HCT116 (cell line): Measurements from ENCODE around the gene USP9X. TPM values are rescaled to one million over a fixed set of nuclear protein-coding genes. Genes with fewer than 3 reads are reported as not detected.

Experiments used
- ATAC-seq: fragments of 200-7000 bp; cut with Tn5 transposase; 2 replicates; pipeline ENCODE4 v1.9.1; 2020; ENCODE audit warnings: mild to moderate bottlenecking, moderate library complexity
- BruUV-seq: library from RNA; stranded (reverse); fragments of 400-500 nt; replicated peaks from 2 replicates; lab custom pipeline; 2021; lab: Mats Ljungman, UMichigan
- CTCF ChIA-PET: fragments of 300-600 bp; sonication (Branson Sonifier 250); formaldehyde crosslinking; loops from one replicate; lab custom pipeline; 2021; ENCODE audit warnings: antibody characterized with exemption; lab: Charles Lee
- POLR2A ChIA-PET: fragments of 300-600, 350-600 bp; sonication (Branson Sonifier 250); formaldehyde crosslinking; loops from one replicate; lab custom pipeline; 2021; ENCODE audit warnings: antibody characterized with exemption; lab: Charles Lee
- RAD21 ChIA-PET, 2 experiments: fragments of 300-600 bp; sonication (Branson Sonifier 250); formaldehyde crosslinking; loops; one replicate each; lab custom pipeline; 2023; ENCODE audit warnings: low total read pairs in 2 of 2; ENCODE audit not compliant: uncharacterized antibody in 2 of 2, unreplicated experiment in 2 of 2, low non-redundant PET in 1 of 2; lab: Charles Lee
- DNase-seq: peaks from one replicate; pipeline ENCODE4 v3.0.0-alpha.2; 2010; ENCODE audit warnings: low read depth, low spot score
- H2AFZ ChIP-seq: fragments of 200-600 bp; shearing (Covaris generic), sonication (generic); 2 replicates; pipeline ENCODE4 v1.6.1; 2017; ENCODE audit warnings: low read depth, mixed run types, mixed read lengths, antibody characterized with exemption, low read length; ENCODE audit not compliant: poor library complexity, severe bottlenecking
- H3K27ac ChIP-seq: 2 replicates; pipeline ENCODE4 v1.5.1; 2012; ENCODE audit warnings: low read depth, low read length
- H3K27me3 ChIP-seq: fragments of 200-600 bp; sonication (generic); 2 replicates; pipeline ENCODE4 v1.6.1; 2016; ENCODE audit warnings: mixed run types, low read length, mixed read lengths; ENCODE audit not compliant: insufficient read depth
- H3K36me3 ChIP-seq, 2 experiments: fragments of 200-500 bp in 1 of 2; fragments of 200-600 bp in 1 of 2; sonication (Bioruptor generic) in 1 of 2; sonication (generic) in 1 of 2; 2 replicates each; pipeline versions ENCODE4 v1.5.1 to v1.6.1; 2014 to 2016; ENCODE audit warnings: low read length in 2 of 2, inconsistent platforms in 1 of 2, mixed read lengths in 1 of 2, mixed run types in 1 of 2; ENCODE audit not compliant: insufficient read depth in 2 of 2, control insufficient read depth in 1 of 2
- H3K4me1 ChIP-seq, 2 experiments: fragments of 200-600 bp in 1 of 2; sonication (generic) in 1 of 2; 2 replicates each; pipeline versions ENCODE4 v1.5.1 to v1.6.1; 2012 to 2017; ENCODE audit warnings: low read length in 2 of 2, inconsistent platforms in 1 of 2, mild to moderate bottlenecking in 1 of 2, mixed read lengths in 1 of 2, mixed run types in 1 of 2, moderate library complexity in 1 of 2; ENCODE audit not compliant: insufficient read depth in 2 of 2, control insufficient read depth in 1 of 2
- H3K4me2 ChIP-seq: fragments of 200-600 bp; sonication (generic); 2 replicates; pipeline ENCODE4 v1.6.1; 2017; ENCODE audit warnings: mixed run types, low read length, mixed read lengths
- H3K4me3 ChIP-seq, 2 experiments: fragments of 200-600 bp in 1 of 2; sonication (generic) in 1 of 2; replicated peaks in 1 of 2; 2 replicates each; pipeline ENCODE4 v1.5.1; 2011 to 2016; ENCODE audit warnings: low read length in 2 of 2, control low read depth in 1 of 2, low read depth in 1 of 2, mild to moderate bottlenecking in 1 of 2, mixed read lengths in 1 of 2, mixed run types in 1 of 2
- H3K79me2 ChIP-seq: fragments of 200-600 bp; sonication (generic); 2 replicates; pipeline ENCODE4 v1.6.1; 2017; ENCODE audit warnings: mild to moderate bottlenecking, mixed run types, low read length, moderate library complexity, mixed read lengths; ENCODE audit not compliant: insufficient read depth
- H3K9ac ChIP-seq: fragments of 200-600 bp; sonication (generic); 2 replicates; pipeline ENCODE4 v1.6.1; 2016; ENCODE audit warnings: low read length, mixed read lengths
- H3K9me2 ChIP-seq: fragments of 200-600 bp; sonication (generic), shearing (Covaris generic); 2 replicates; pipeline ENCODE4 v1.6.1; 2017; ENCODE audit warnings: mixed run types, mild to moderate bottlenecking, moderate library complexity; ENCODE audit not compliant: insufficient read depth
- H3K9me3 ChIP-seq, 2 experiments: fragments of 200-500 bp in 1 of 2; fragments of 200-600 bp in 1 of 2; sonication (Bioruptor generic) in 1 of 2; sonication (generic) in 1 of 2; 2 replicates each; pipeline ENCODE4 v1.6.1; 2014 to 2017; ENCODE audit warnings: low read length in 2 of 2, mixed read lengths in 2 of 2, inconsistent platforms in 1 of 2, low read depth in 1 of 2, mild to moderate bottlenecking in 1 of 2, mixed run types in 1 of 2, moderate library complexity in 1 of 2; ENCODE audit not compliant: control insufficient read depth in 1 of 2, insufficient read depth in 1 of 2
- H4K20me1 ChIP-seq: fragments of 200-600 bp; sonication (generic), shearing (Covaris generic); 2 replicates; pipeline ENCODE4 v1.6.1; 2017; ENCODE audit warnings: mixed run types, mild to moderate bottlenecking, moderate library complexity; ENCODE audit not compliant: insufficient read depth
- EGR1 ChIP-seq: IDR thresholded peaks from 2 replicates; pipeline ENCODE4 v1.6.1; 2012; ENCODE audit warnings: low read depth
- ELF1 ChIP-seq: IDR thresholded peaks from 2 replicates; pipeline ENCODE4 v1.6.1; 2012; ENCODE audit warnings: low read depth, borderline replicate concordance
- EZH2 ChIP-seq: fragments of 200-600 bp; sonication (generic); IDR thresholded peaks from 2 replicates; pipeline ENCODE4 v1.6.1; 2017; ENCODE audit warnings: antibody characterized with exemption, mixed run types
- EZH2phosphoT487 ChIP-seq: fragments of 200-600 bp; IDR thresholded peaks from 2 replicates; pipeline ENCODE4 v1.6.1; 2018; ENCODE audit warnings: antibody characterized with exemption, borderline replicate concordance
- FOSL1 ChIP-seq: IDR thresholded peaks from 2 replicates; pipeline ENCODE4 v1.6.1; 2012; ENCODE audit warnings: low read depth
- JUND ChIP-seq: IDR thresholded peaks from 2 replicates; pipeline ENCODE4 v1.6.1; 2012
- POLR2A ChIP-seq: IDR thresholded peaks from 2 replicates; pipeline ENCODE4 v1.7.0; 2011; ENCODE audit warnings: borderline replicate concordance; ENCODE audit not compliant: insufficient read depth, insufficient read length; ENCODE audit errors: extremely low read depth
- POLR2AphosphoS5 ChIP-seq: IDR thresholded peaks from 2 replicates; pipeline ENCODE4 v1.6.1; 2011; ENCODE audit warnings: mild to moderate bottlenecking, low read depth, low read length, moderate library complexity
- RAD21 ChIP-seq: IDR thresholded peaks from 2 replicates; pipeline ENCODE4 v1.6.1; 2012; ENCODE audit warnings: low read depth, mild to moderate bottlenecking
- SIN3A ChIP-seq: IDR thresholded peaks from 2 replicates; pipeline ENCODE4 v1.6.1; 2012; ENCODE audit warnings: low read depth
- SP1 ChIP-seq: IDR thresholded peaks from 2 replicates; pipeline ENCODE4 v1.6.1; 2012; ENCODE audit warnings: low read depth
- SRF ChIP-seq: IDR thresholded peaks from 2 replicates; pipeline ENCODE4 v1.6.1; 2012; ENCODE audit warnings: low read depth
- TCF7L2 ChIP-seq: IDR thresholded peaks from 2 replicates; pipeline ENCODE4 v1.7.0; 2011; ENCODE audit warnings: borderline replicate concordance, inconsistent platforms; ENCODE audit not compliant: insufficient read depth, insufficient read length; ENCODE audit errors: extremely low read depth
- YY1 ChIP-seq: IDR thresholded peaks from 2 replicates; pipeline ENCODE4 v1.6.1; 2011; ENCODE audit warnings: low read length, low read depth, moderate library complexity, mild to moderate bottlenecking; ENCODE audit not compliant: insufficient replicate concordance; ENCODE audit errors: extremely low read depth
- ZFX ChIP-seq: fragments of 450-650 bp; IDR thresholded peaks from 2 replicates; pipeline ENCODE4 v1.6.1; 2017
- intact Hi-C: fragments of 100-400 bp; cut with micrococcal nuclease; formaldehyde crosslinking; loops from 2 replicates; pipeline ENCODE4 v1.10.0; 2022
- total RNA-seq: library from RNA; stranded (reverse); gene quantifications from one replicate; pipeline ENCODE4 v1.2.1, GENCODE V29; 2021; ENCODE audit not compliant: unreplicated experiment
- TF ChIP-seq, protein P1 (sequence below): IDR thresholded peaks from 2 replicates; pipeline ENCODE4 v1.6.1; 2011; ENCODE audit warnings: mild to moderate bottlenecking, low read length, moderate library complexity; ENCODE audit not compliant: insufficient replicate concordance; ENCODE audit errors: extremely low read depth
- TF ChIP-seq, protein P2 (sequence below): IDR thresholded peaks from 2 replicates; pipeline ENCODE4 v1.6.1; 2012

The USP9X gene
- total RNA-seq, 1 experiment from 2014 or later, result 52.4 TPM

DNA sequence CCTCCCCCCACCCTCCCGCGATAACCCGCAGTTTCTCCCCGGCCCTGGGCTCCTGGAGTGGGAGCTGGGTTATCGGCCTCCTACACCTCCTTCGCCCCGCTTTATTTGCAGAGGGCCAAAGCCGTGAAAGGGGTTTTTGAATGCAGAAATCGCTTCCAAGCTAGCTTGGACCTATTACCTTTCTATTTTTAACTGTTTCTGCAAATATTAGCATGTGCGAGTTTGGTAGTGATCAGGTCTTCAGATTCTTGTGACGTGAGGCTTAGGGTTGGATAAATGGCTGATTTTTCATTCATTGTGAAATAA is 1.3 kb downstream of the USP9X start:
- no peaks in the 10 kb centered on the region for H3K9me3 ChIP-seq
- H3K36me3 ChIP-seq, result no peaks in the 10 kb centered on the region
- RAD21 ChIA-PET, result no interaction called here
- no peak overlapping the region for H2AFZ ChIP-seq
- peak overlapping the region; percentile 84 for H3K4me2 ChIP-seq
- intact Hi-C loops, result no loop called here
- ATAC-seq, result no peak; the same call in 1 of the 2 replicates
- no TSS peak for BruUV-seq
- H3K79me2 ChIP-seq, result peaks cover 62% of the 10 kb centered on the region
- DNase-seq, result no peak
- TF ChIP-seq ELF1 (no peak), ZFX (0 out of 2 replicates have a peak, but pooled peaks have one; percentile 2), SP1 (no peak), SIN3A (no peak), EZH2 (no peak), EZH2phosphoT487 (no peak)
- TF ChIP-seq, protein P1, sequence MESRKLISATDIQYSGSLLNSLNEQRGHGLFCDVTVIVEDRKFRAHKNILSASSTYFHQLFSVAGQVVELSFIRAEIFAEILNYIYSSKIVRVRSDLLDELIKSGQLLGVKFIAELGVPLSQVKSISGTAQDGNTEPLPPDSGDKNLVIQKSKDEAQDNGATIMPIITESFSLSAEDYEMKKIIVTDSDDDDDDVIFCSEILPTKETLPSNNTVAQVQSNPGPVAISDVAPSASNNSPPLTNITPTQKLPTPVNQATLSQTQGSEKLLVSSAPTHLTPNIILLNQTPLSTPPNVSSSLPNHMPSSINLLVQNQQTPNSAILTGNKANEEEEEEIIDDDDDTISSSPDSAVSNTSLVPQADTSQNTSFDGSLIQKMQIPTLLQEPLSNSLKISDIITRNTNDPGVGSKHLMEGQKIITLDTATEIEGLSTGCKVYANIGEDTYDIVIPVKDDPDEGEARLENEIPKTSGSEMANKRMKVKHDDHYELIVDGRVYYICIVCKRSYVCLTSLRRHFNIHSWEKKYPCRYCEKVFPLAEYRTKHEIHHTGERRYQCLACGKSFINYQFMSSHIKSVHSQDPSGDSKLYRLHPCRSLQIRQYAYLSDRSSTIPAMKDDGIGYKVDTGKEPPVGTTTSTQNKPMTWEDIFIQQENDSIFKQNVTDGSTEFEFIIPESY, result no peak
- TF ChIP-seq, protein P2, sequence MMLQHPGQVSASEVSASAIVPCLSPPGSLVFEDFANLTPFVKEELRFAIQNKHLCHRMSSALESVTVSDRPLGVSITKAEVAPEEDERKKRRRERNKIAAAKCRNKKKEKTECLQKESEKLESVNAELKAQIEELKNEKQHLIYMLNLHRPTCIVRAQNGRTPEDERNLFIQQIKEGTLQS, result no peak
- peak overlapping the region; percentile 67 to 71 for H3K4me3 ChIP-seq
- no peaks in the 10 kb centered on the region for H4K20me1 ChIP-seq
- H3K27ac ChIP-seq, result peak overlapping the region; percentile 96
- POLR2A ChIA-PET, result no interaction called here
- H3K27me3 ChIP-seq, result no peaks in the 10 kb centered on the region
- no peaks in the 10 kb centered on the region for H3K9me2 ChIP-seq
- H3K4me1 ChIP-seq, result peaks cover 4 to 15% of the 10 kb centered on the region in 2 experiments
- CTCF ChIA-PET, result no interaction called here
- H3K9ac ChIP-seq, result peak overlapping the region; percentile 87

DNA sequence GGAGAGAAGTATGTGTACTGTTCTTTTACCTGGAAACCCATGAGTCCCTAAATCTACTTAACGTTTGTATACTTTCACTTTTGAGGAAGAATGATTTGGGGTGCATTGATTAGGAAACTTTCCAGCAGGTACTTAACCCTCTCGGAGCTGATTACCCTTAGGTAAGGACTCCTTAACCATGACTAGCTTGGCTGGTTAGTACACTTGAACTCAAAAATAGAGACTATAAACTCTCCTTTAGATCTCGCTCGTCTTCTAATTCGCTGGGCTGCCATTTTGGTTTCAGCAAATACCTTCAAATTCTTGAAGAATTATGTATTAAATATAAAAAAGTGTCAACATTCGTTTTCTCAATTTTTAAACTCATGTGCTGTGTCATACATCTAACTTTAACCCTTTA is 2.0 kb downstream of the USP9X start:
- peak overlapping the region; percentile 67 to 71 for H3K4me3 ChIP-seq
- H3K27ac ChIP-seq, result no peak overlapping the region
- H3K9me2 ChIP-seq, result no peaks in the 10 kb centered on the region
- H3K4me1 ChIP-seq, result peaks cover 4 to 15% of the 10 kb centered on the region in 2 experiments
- DNase-seq (no peak), ATAC-seq (no peak)
- no peaks in the 10 kb centered on the region for H4K20me1 ChIP-seq
- no peaks in the 10 kb centered on the region for H3K27me3 ChIP-seq
- intact Hi-C loops, result no loop called here
- peak overlapping the region; percentile 87 for H3K9ac ChIP-seq
- peaks cover 68% of the 10 kb centered on the region for H3K79me2 ChIP-seq
- TSS peak; percentile 36 for BruUV-seq
- H3K36me3 ChIP-seq, result no peaks in the 10 kb centered on the region
- no peaks in the 10 kb centered on the region for H3K9me3 ChIP-seq
- H2AFZ ChIP-seq, result no peak overlapping the region
- peak overlapping the region; percentile 84 for H3K4me2 ChIP-seq
- RAD21 ChIA-PET, result no interaction called here
- CTCF ChIA-PET, result no interaction called here
- TF ChIP-seq SIN3A (no peak), SP1 (no peak), FOSL1 (no peak), ELF1 (no peak), SRF (no peak), YY1 (no peak), JUND (no peak), POLR2A (no peak), EZH2 (no peak), TCF7L2 (no peak), POLR2AphosphoS5 (no peak), RAD21 (no peak), EZH2phosphoT487 (no peak), ZFX (no peak), EGR1 (no peak)
- TF ChIP-seq, protein P2, result no peak
- POLR2A ChIA-PET, result no interaction called here
